HG02759 (cell line): ENCODE measurements around the gene GBX2.

ENCODE experiments used
- ATAC-seq: cut with Tn5 transposase; IDR thresholded peaks from one replicate; pipeline ENCODE4 v1.9.1; 2021; ENCODE audit warnings: mild to moderate bottlenecking, moderate library complexity; ENCODE audit not compliant: unreplicated experiment

Gene GBX2

GRCh38 chr2:236119476-236119875, 48.7 kb downstream of the GBX2 start:
- ATAC-seq = no peak

- ATAC-seq = no peak
Measured at GRCh38 chr2:236119003-236119402, 49.2 kb downstream of the GBX2 start.

- ATAC-seq = no peak
Measured at GRCh38 chr2:236117861-236118269, 50.3 kb downstream of the GBX2 start.

- ATAC-seq = no peak
Measured at GRCh38 chr2:236117401-236117800, 50.8 kb downstream of the GBX2 start.
